Measurements from ENCODE around the gene SLIT1. TPM values are rescaled to one million over a fixed set of nuclear protein-coding genes. Genes with fewer than 3 reads are reported as not detected.

SLIT1 gene
- polyA plus RNA-seq, 1 donor (not counting 4 experiments of a cell fraction or from before 2014, with no cell fraction given): 0.01 TPM

DNA sequence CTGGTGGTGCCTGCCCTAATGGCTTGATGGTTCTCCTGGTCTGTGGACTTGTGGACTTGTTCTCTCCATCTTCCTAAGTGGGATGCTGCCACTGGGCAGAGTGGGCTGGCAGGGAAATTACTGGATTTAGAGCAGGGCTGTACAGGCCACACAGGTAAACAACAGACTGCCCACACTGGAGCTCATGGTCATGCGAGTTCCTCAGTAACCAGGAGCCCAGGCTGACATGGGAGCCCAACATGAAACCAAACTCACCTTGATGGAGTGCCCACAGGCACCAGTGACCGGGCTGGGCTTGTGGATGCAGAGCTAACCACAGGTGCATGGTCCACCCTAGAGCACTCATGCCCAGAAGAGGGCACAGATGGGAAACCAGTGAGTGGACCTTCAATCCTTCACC is 116.7 kb downstream of the SLIT1 start:
- Histone ChIP-seq H3K27ac (ENCODE audit: control insufficient read depth, insufficient read depth, low read length) (no peak overlapping the region), H3K36me3 (ENCODE audit: control insufficient read depth in 2 of 2, extremely low read depth in 1 of 2, insufficient read depth in 2 of 2, low read length in 2 of 2) (no peaks in the 10 kb centered on the region), H4K20me1 (ENCODE audit: control insufficient read depth, extremely low read depth, insufficient read depth, low read length) (no peaks in the 10 kb centered on the region), H2AFZ (ENCODE audit: control insufficient read depth, low read length) (no peak overlapping the region), H3K4me1 (ENCODE audit: control insufficient read depth, extremely low read depth, insufficient read depth, low read length) (no peaks in the 10 kb centered on the region), H3K9me3 (ENCODE audit: control insufficient read depth, low read depth, low read length) (peaks cover 3% of the 10 kb centered on the region), H3K9me1 (ENCODE audit: control insufficient read depth, extremely low read depth, insufficient read depth, low read length) (no peaks in the 10 kb centered on the region), H3K4me3 (ENCODE audit: control insufficient read depth in 2 of 3, extremely low read depth in 1 of 3, insufficient read depth in 2 of 3, low read depth in 1 of 3, low read length in 3 of 3) (no peak overlapping the region), H3K79me2 (ENCODE audit: control insufficient read depth, insufficient read depth, low read length) (no peaks in the 10 kb centered on the region), H3K4me2 (ENCODE audit: control insufficient read depth, extremely low read depth, insufficient read depth, low read depth, low read length) (no peak overlapping the region), H3K9ac (ENCODE audit: control insufficient read depth, extremely low read depth, insufficient read depth, low read length) (no peak overlapping the region), H3K27me3 (ENCODE audit: control insufficient read depth, extremely low read depth, insufficient read depth, low read length) (peaks cover 31% of the 10 kb centered on the region)
- no peak for DNase-seq (ENCODE audit: low read depth, low spot score)
- dilution Hi-C loops (cut with MboI; ENCODE audit: extremely low pct_ligation_motif_present, low sequenced_read_pairs): no loop called here
- TF ChIP-seq, protein P1, sequence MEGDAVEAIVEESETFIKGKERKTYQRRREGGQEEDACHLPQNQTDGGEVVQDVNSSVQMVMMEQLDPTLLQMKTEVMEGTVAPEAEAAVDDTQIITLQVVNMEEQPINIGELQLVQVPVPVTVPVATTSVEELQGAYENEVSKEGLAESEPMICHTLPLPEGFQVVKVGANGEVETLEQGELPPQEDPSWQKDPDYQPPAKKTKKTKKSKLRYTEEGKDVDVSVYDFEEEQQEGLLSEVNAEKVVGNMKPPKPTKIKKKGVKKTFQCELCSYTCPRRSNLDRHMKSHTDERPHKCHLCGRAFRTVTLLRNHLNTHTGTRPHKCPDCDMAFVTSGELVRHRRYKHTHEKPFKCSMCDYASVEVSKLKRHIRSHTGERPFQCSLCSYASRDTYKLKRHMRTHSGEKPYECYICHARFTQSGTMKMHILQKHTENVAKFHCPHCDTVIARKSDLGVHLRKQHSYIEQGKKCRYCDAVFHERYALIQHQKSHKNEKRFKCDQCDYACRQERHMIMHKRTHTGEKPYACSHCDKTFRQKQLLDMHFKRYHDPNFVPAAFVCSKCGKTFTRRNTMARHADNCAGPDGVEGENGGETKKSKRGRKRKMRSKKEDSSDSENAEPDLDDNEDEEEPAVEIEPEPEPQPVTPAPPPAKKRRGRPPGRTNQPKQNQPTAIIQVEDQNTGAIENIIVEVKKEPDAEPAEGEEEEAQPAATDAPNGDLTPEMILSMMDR (optimal IDR thresholded peaks at IDR 0.05 in 1 of 3, IDR thresholded peaks at IDR 0.05 in 1 of 3, conservative IDR thresholded peaks at IDR 0.05 in 1 of 3; ENCODE audit: extremely low read depth in 1 of 3, insufficient read depth in 2 of 3, low read length in 3 of 3): no peak
- no peak for TF ChIP-seq EZH2 (IDR thresholded peaks at IDR 0.05; ENCODE audit: low read length)
- no peak for FAIRE-seq

DNA sequence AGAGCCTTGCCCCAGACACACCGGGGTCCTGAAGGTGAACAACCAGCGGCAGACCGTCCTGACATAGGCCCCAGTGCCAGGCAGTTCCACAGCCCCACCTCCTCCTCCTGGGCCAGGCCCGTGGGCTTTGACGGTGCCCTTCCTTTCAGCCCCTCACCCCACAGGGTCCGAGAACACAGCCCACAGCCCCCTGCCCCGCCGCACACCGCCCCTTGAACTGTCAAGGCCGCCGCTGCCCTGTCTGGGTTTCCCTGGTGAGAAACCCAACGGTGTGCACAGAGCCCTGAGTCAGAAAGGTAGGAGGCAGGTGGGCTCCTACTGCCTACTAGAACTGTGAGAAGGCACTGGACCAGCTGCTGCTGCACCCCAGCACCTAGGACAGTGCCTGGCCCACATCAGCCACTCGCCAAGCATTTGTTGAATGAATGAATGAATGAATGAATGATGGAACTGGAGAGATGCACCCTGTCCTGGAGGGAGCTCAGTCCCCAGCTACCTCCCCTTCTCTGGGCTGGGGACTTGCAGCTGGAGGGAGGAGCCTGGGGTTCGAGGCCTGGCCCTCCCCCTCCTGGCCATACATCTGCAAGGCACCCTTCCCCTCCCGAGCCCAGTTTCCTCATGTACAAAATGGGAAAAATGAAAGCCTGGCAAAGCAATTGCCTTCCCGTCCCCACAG is 117.9 kb downstream of the SLIT1 start:
- no peaks in the 10 kb centered on the region for H3K9me1 ChIP-seq (ENCODE audit: control insufficient read depth, extremely low read depth, insufficient read depth, low read length)
- FAIRE-seq: no peak
- peaks cover 3% of the 10 kb centered on the region for H3K9me3 ChIP-seq (ENCODE audit: control insufficient read depth, low read depth, low read length)

More for the DNA sequence above, 117.9 kb downstream of the SLIT1 start:
- Histone ChIP-seq H3K27ac (ENCODE audit: control insufficient read depth, insufficient read depth, low read length) (no peak overlapping the region), H3K4me1 (ENCODE audit: control insufficient read depth, extremely low read depth, insufficient read depth, low read length) (no peaks in the 10 kb centered on the region), H3K4me2 (ENCODE audit: control insufficient read depth, extremely low read depth, insufficient read depth, low read depth, low read length) (no peak overlapping the region), H3K27me3 (ENCODE audit: control insufficient read depth, extremely low read depth, insufficient read depth, low read length) (peaks cover 22% of the 10 kb centered on the region), H2AFZ (ENCODE audit: control insufficient read depth, low read length) (no peak overlapping the region), H3K4me3 (ENCODE audit: control insufficient read depth in 2 of 3, extremely low read depth in 1 of 3, insufficient read depth in 2 of 3, low read depth in 1 of 3, low read length in 3 of 3) (no peak overlapping the region), H3K9ac (ENCODE audit: control insufficient read depth, extremely low read depth, insufficient read depth, low read length) (no peak overlapping the region), H4K20me1 (ENCODE audit: control insufficient read depth, extremely low read depth, insufficient read depth, low read length) (no peaks in the 10 kb centered on the region), H3K79me2 (ENCODE audit: control insufficient read depth, insufficient read depth, low read length) (no peaks in the 10 kb centered on the region), H3K36me3 (ENCODE audit: control insufficient read depth in 2 of 2, extremely low read depth in 1 of 2, insufficient read depth in 2 of 2, low read length in 2 of 2) (no peaks in the 10 kb centered on the region)
- no peak for TF ChIP-seq EZH2 (IDR thresholded peaks at IDR 0.05; ENCODE audit: low read length)
- TF ChIP-seq, protein P1 (optimal IDR thresholded peaks at IDR 0.05 in 1 of 3, IDR thresholded peaks at IDR 0.05 in 1 of 3, conservative IDR thresholded peaks at IDR 0.05 in 1 of 3; ENCODE audit: extremely low read depth in 1 of 3, insufficient read depth in 2 of 3, low read length in 3 of 3): peak in 1 of 3 experiments; percentile 16
- no peak for DNase-seq (ENCODE audit: low read depth, low spot score)
- dilution Hi-C loops (cut with MboI; ENCODE audit: extremely low pct_ligation_motif_present, low sequenced_read_pairs): no loop called here

Measured in keratinocyte (primary cell).